ENCODE measurements around the gene PRDM2. TPM values are rescaled to one million over a fixed set of nuclear protein-coding genes. Genes with fewer than 3 reads are reported as not detected.

PRDM2 gene
- total and polyA plus RNA-seq, 2 donors = 19.4 to 25.5 TPM

DNA sequence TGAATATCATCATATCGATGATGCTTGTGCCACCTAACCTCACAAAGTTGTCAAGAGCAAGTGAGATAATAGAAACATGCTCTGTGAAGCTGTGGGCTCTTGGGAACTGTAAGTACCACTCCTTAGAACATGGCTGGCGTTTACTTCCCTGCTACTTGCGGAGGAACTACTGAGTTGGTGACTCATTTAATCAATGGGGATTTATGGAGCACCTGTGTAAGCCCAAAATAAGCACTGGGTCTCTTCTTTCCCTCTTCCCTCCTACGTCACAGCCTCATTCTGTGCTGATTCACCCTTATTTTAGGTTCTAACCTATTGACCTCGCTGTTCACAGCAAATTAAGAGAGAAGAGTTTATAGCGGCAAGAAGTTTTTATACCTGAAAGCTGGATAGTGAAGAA lies 52.9 kb downstream of the PRDM2 start:
- 96% methylated on average over 6 of the region's 6 CpGs for WGBS
- no peaks in the 10 kb centered on the region for H3K9me3 ChIP-seq (ENCODE audit: control insufficient read depth in 2 of 2, insufficient read depth in 1 of 2, low read length in 1 of 2)
- peaks cover 4 to 12% of the 10 kb centered on the region in 2 donors for H3K36me3 ChIP-seq (ENCODE audit: control insufficient read depth in 2 of 2, insufficient read depth in 2 of 2, low read length in 1 of 2)
- H3K27ac ChIP-seq (ENCODE audit: low read depth in 1 of 2, low read length in 1 of 2) = no peak overlapping the region
- peaks cover 3 to 5% of the 10 kb centered on the region in 2 donors for H3K4me1 ChIP-seq (ENCODE audit: control insufficient read depth in 2 of 2, insufficient read depth in 2 of 2, low read length in 2 of 2)
- no peak overlapping the region for H3K4me3 ChIP-seq (ENCODE audit: low read length in 2 of 2)
- H3K27me3 ChIP-seq (ENCODE audit: control insufficient read depth in 2 of 2, insufficient read depth in 1 of 2, low read length in 1 of 2) = no peaks in the 10 kb centered on the region
- DNase-seq (ENCODE audit: low read depth in 6 of 9, low spot score in 9 of 9) = no peak

DNA sequence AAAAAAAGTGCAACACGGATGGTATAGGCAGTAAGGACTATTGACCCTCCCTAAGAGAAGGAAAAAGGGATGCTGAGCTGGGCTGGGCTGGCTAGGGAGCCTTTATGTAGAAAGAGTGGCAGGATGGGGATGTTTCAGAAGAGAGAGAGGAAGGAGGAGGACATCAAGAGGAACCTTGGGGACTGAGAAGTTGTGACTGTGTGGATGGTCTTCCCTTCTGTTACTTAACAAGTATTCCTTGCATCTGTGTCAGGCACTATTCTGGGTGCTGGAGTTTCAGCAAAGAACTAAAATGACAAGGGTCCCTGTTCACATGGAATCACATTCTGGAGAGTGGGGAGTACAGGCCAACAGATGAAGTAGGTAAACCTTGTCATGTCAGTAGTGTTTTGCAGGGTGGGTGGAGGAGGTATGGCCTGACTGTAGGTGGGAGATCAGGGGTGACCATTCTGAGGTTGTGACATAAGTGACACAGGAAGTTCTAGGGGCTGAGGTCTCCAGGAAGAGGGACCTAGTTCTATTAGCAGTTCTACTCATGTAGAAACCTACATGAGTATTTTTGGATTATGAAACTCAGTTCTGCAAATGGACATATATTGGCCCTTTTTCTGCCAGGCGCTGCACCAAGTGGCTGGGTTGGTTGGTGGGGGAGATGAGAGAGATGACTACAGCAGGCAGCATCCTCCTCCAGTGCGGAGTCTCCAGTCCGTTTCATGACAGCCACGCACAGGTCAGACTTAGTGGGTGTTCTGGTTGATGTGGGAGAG lies 53.8 kb downstream of the PRDM2 start:
- whole genome bisulfite sequencing = 83% methylated on average over 5 of the region's 5 CpGs
- Histone ChIP-seq H3K27me3 (ENCODE audit: control insufficient read depth in 2 of 2, insufficient read depth in 1 of 2, low read length in 1 of 2) (no peaks in the 10 kb centered on the region), H3K36me3 (ENCODE audit: control insufficient read depth in 2 of 2, insufficient read depth in 2 of 2, low read length in 1 of 2) (peaks cover 4 to 12% of the 10 kb centered on the region in 2 donors), H3K9me3 (ENCODE audit: control insufficient read depth in 2 of 2, insufficient read depth in 1 of 2, low read length in 1 of 2) (no peaks in the 10 kb centered on the region), H3K27ac (ENCODE audit: low read depth in 1 of 2, low read length in 1 of 2) (no peak overlapping the region), H3K4me1 (ENCODE audit: control insufficient read depth in 2 of 2, insufficient read depth in 2 of 2, low read length in 2 of 2) (peaks cover 0 to under 1% of the 10 kb centered on the region in 2 donors), H3K4me3 (ENCODE audit: low read length in 2 of 2) (no peak overlapping the region)
- DNase-seq (ENCODE audit: low read depth in 6 of 9, low spot score in 9 of 9) = no peak

DNA sequence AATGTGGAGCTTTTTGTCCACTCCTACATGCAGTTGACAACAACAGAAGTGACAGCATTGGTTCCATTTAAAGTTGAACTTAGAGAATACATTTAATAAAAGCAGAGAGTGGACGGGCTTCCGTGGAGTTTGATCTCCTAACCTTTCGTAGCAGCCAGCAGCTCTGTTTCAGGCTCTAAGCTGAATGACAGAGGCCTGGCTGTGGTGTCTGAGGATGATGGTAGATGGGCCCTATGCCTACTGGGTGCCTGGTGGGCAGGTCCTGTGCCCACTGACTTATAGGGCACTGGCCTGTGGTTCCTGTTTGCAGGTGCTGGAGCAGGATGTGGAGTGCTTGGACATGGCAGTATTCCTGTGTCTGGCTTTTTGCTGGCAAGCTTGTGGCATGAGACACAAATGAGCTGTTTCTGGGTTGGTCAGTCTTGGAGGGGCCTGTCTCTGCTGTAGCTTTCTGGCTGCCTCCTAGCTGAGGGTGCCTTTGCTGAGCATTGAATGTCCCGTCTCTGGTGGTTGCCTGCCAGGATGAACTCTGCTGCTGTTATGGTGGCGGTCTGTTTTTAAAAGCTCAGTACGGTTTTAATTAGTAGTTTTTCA lies 54.6 kb downstream of the PRDM2 start:
- H3K4me1 ChIP-seq (ENCODE audit: control insufficient read depth in 2 of 2, insufficient read depth in 2 of 2, low read length in 2 of 2) = no peaks in the 10 kb centered on the region
- DNase-seq (ENCODE audit: low read depth in 6 of 9, low spot score in 9 of 9) = no peak
- peaks cover 4 to 12% of the 10 kb centered on the region in 2 donors for H3K36me3 ChIP-seq (ENCODE audit: control insufficient read depth in 2 of 2, insufficient read depth in 2 of 2, low read length in 1 of 2)
- no peaks in the 10 kb centered on the region for H3K9me3 ChIP-seq (ENCODE audit: control insufficient read depth in 2 of 2, insufficient read depth in 1 of 2, low read length in 1 of 2)
- no peak overlapping the region for H3K4me3 ChIP-seq (ENCODE audit: low read length in 2 of 2)
- no peak overlapping the region for H3K27ac ChIP-seq (ENCODE audit: low read depth in 1 of 2, low read length in 1 of 2)
- no peaks in the 10 kb centered on the region for H3K27me3 ChIP-seq (ENCODE audit: control insufficient read depth in 2 of 2, insufficient read depth in 1 of 2, low read length in 1 of 2)
- 98% methylated on average over 6 of the region's 6 CpGs for WGBS

DNA sequence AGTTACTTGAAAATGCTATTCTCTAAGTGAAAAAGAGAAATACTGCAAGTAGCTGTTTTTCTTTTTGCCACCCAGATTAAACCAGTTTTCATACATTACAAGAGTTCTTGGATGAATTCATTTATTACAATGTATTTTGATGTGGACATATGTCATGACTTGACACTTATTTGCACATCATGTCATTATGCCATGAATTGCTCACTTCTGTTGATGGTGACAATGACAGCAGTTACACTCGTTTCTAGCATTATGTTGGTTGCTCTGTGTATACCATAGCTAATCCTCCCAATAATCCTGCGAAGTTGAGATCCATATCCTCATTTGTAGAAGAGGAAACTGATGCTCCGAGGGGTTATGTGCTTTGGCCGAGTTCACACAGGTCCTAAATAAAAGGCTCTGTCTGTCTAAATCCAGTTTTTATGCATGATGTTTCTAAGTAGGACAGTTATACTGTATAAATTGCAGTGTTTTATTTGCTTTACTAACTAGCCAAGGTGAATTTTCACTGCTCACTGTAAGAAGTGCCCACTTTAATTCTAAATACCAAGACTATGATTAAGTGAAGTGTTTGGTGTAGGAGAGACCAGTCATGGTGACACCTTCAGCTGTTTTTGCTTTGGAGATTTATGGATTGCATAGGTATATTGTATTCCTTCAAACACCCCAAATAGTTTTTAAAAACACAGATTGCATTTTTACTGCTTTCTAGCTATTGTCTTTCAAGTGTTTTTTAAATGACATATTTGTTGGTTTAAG lies 56.7 kb downstream of the PRDM2 start:
- DNase-seq (ENCODE audit: low read depth in 6 of 9, low spot score in 9 of 9) = no peak
- Histone ChIP-seq H3K4me3 (ENCODE audit: low read length in 2 of 2) (no peak overlapping the region), H3K27me3 (ENCODE audit: control insufficient read depth in 2 of 2, insufficient read depth in 1 of 2, low read length in 1 of 2) (no peaks in the 10 kb centered on the region), H3K4me1 (ENCODE audit: control insufficient read depth in 2 of 2, insufficient read depth in 2 of 2, low read length in 2 of 2) (no peaks in the 10 kb centered on the region), H3K9me3 (ENCODE audit: control insufficient read depth in 2 of 2, insufficient read depth in 1 of 2, low read length in 1 of 2) (no peaks in the 10 kb centered on the region), H3K36me3 (ENCODE audit: control insufficient read depth in 2 of 2, insufficient read depth in 2 of 2, low read length in 1 of 2) (peaks cover 4 to 12% of the 10 kb centered on the region in 2 donors), H3K27ac (ENCODE audit: low read depth in 1 of 2, low read length in 1 of 2) (no peak overlapping the region)
- 92% methylated on average over 4 of the region's 4 CpGs for WGBS

DNA sequence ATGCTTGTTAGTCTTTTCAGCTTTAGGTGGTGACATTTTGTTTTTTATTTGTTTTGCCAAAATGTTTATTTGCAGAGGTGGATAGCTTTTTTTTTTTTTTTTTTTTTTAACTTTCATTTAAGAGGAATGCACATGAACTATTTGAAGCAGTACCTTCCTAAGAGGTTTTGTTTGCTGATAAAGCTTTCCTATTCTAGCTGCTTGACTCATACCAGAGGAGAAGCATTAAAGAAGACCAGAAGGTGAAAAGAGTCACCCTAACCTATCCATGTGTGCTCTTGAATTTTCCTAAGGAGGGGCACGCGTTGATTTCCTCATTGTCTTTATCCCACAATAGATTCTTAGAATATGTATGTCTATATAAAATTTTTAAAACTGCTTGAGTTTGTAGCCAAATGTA lies 57.7 kb downstream of the PRDM2 start:
- 96% methylated on average over 2 of the region's 2 CpGs for WGBS

DNA sequence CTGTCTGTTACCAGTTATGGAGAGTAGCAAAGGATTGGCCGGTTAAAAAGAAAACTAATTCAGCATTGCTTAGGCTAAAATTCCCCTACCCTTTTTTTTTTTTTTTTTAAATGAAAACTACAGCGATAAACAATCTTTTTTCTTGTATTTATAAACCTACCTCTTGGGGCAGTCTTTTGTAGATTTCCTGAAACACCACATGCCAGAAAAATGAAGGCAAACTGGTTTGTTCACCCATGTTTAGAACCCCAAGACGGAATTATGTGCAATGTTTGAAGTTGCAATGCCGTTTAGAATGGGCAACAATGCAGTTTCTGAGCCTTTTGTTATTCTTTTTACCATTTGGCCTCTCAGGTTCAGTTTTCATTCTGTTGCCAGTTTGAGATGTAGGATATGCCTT lies 59.1 kb downstream of the PRDM2 start:
- no peak overlapping the region for H3K4me3 ChIP-seq (ENCODE audit: low read length in 2 of 2)
- peak overlapping the region in 1 of 2 donors; percentile 33 for H3K27ac ChIP-seq (ENCODE audit: low read depth in 1 of 2, low read length in 1 of 2)
- no peaks in the 10 kb centered on the region for H3K27me3 ChIP-seq (ENCODE audit: control insufficient read depth in 2 of 2, insufficient read depth in 1 of 2, low read length in 1 of 2)
- no peak for DNase-seq (ENCODE audit: low read depth in 6 of 9, low spot score in 9 of 9)
- H3K9me3 ChIP-seq (ENCODE audit: control insufficient read depth in 2 of 2, insufficient read depth in 1 of 2, low read length in 1 of 2) = no peaks in the 10 kb centered on the region
- H3K36me3 ChIP-seq (ENCODE audit: control insufficient read depth in 2 of 2, insufficient read depth in 2 of 2, low read length in 1 of 2) = peaks cover 4% of the 10 kb centered on the region in 2 donors
- H3K4me1 ChIP-seq (ENCODE audit: control insufficient read depth in 2 of 2, insufficient read depth in 2 of 2, low read length in 2 of 2) = peaks cover 4 to 6% of the 10 kb centered on the region in 2 donors
- 81% methylated on average over 4 of the region's 4 CpGs for WGBS

More for the DNA sequence above, 57.7 kb downstream of the PRDM2 start:
- no peak overlapping the region for H3K4me3 ChIP-seq (ENCODE audit: low read length in 2 of 2)
- no peak for DNase-seq (ENCODE audit: low read depth in 6 of 9, low spot score in 9 of 9)
- H3K9me3 ChIP-seq (ENCODE audit: control insufficient read depth in 2 of 2, insufficient read depth in 1 of 2, low read length in 1 of 2) = no peaks in the 10 kb centered on the region
- H3K27ac ChIP-seq (ENCODE audit: low read depth in 1 of 2, low read length in 1 of 2) = no peak overlapping the region
- H3K36me3 ChIP-seq (ENCODE audit: control insufficient read depth in 2 of 2, insufficient read depth in 2 of 2, low read length in 1 of 2) = peaks cover 4 to 11% of the 10 kb centered on the region in 2 donors
- H3K4me1 ChIP-seq (ENCODE audit: control insufficient read depth in 2 of 2, insufficient read depth in 2 of 2, low read length in 2 of 2) = peaks cover 1 to 5% of the 10 kb centered on the region in 2 donors
- H3K27me3 ChIP-seq (ENCODE audit: control insufficient read depth in 2 of 2, insufficient read depth in 1 of 2, low read length in 1 of 2) = no peaks in the 10 kb centered on the region

DNA sequence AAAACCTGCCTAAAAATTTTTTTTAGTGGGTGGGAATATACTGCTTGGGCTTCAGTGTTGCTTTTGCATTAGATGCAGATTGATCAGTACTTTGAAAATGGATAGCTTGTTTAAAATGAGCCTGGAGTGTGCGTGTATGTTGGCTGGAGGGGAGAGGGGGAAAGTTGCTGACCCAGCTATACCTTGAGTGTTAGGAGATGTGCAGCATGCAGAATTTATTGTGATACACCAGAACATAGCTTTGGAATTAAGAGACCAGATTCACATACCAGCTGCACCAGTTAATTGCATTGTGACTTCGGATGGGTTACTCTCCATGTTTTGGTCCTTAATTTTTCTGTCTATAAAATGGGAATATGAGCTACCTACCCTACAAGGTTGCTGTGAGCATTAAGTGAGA lies 60.4 kb downstream of the PRDM2 start:
- Histone ChIP-seq H3K4me1 (ENCODE audit: control insufficient read depth in 2 of 2, insufficient read depth in 2 of 2, low read length in 2 of 2) (peaks cover 4 to 6% of the 10 kb centered on the region in 2 donors), H3K27ac (ENCODE audit: low read depth in 1 of 2, low read length in 1 of 2) (no peak overlapping the region), H3K4me3 (ENCODE audit: low read length in 2 of 2) (no peak overlapping the region), H3K36me3 (ENCODE audit: control insufficient read depth in 2 of 2, insufficient read depth in 2 of 2, low read length in 1 of 2) (no peaks in the 10 kb centered on the region), H3K9me3 (ENCODE audit: control insufficient read depth in 2 of 2, insufficient read depth in 1 of 2, low read length in 1 of 2) (no peaks in the 10 kb centered on the region), H3K27me3 (ENCODE audit: control insufficient read depth in 2 of 2, insufficient read depth in 1 of 2, low read length in 1 of 2) (no peaks in the 10 kb centered on the region)
- 97% methylated on average over 2 of the region's 2 CpGs for WGBS
- no peak for DNase-seq (ENCODE audit: low read depth in 6 of 9, low spot score in 9 of 9)

DNA sequence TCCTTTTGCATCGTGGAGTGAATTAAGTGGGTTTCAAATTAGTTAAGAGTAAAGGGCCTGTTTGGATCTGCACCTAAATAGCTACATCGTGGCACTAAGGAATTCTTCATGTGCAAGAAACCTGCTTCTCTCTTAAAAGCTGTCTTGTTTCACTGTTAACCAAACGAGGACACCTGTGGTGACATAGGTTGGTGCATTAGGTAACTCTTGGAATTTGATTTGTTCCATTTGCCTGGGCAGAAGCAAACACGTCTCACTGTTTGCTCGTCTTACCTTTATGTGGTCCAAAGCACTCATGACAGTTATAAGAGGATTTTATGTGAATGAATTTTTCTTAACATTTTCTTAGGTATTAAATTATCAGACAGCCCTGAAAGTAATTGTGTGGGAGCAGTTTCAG lies 60.9 kb downstream of the PRDM2 start:
- Histone ChIP-seq H3K4me1 (ENCODE audit: control insufficient read depth in 2 of 2, insufficient read depth in 2 of 2, low read length in 2 of 2) (peaks cover 4 to 6% of the 10 kb centered on the region in 2 donors), H3K36me3 (ENCODE audit: control insufficient read depth in 2 of 2, insufficient read depth in 2 of 2, low read length in 1 of 2) (no peaks in the 10 kb centered on the region), H3K9me3 (ENCODE audit: control insufficient read depth in 2 of 2, insufficient read depth in 1 of 2, low read length in 1 of 2) (no peaks in the 10 kb centered on the region), H3K4me3 (ENCODE audit: low read length in 2 of 2) (no peak overlapping the region), H3K27ac (ENCODE audit: low read depth in 1 of 2, low read length in 1 of 2) (no peak overlapping the region), H3K27me3 (ENCODE audit: control insufficient read depth in 2 of 2, insufficient read depth in 1 of 2, low read length in 1 of 2) (no peaks in the 10 kb centered on the region)
- DNase-seq (ENCODE audit: low read depth in 6 of 9, low spot score in 9 of 9) = no peak
- 89% methylated on average over 5 of the region's 5 CpGs for WGBS

DNA sequence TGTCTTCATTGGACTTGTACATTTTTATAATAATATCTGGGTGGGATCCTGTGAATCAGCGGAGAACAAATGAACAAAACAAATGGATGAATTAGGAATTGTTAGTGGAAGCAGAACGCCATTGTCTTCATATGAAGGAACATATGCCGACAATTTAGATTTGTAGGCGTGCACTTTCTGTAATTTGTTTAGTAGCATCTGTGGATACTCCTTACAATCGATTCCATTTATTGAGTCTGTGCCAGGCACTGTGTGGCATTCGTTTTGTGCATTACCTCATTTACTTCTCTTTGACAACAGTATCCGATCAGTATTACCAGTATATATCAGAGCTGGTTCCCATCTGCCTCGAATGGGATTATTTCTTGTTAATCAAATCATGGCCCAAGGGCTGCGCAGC lies 61.9 kb downstream of the PRDM2 start:
- 98% methylated on average over 9 of the region's 9 CpGs for WGBS
- Histone ChIP-seq H3K27me3 (ENCODE audit: control insufficient read depth in 2 of 2, insufficient read depth in 1 of 2, low read length in 1 of 2) (no peaks in the 10 kb centered on the region), H3K27ac (ENCODE audit: low read depth in 1 of 2, low read length in 1 of 2) (no peak overlapping the region), H3K36me3 (ENCODE audit: control insufficient read depth in 2 of 2, insufficient read depth in 2 of 2, low read length in 1 of 2) (no peaks in the 10 kb centered on the region), H3K4me3 (ENCODE audit: low read length in 2 of 2) (no peak overlapping the region), H3K4me1 (ENCODE audit: control insufficient read depth in 2 of 2, insufficient read depth in 2 of 2, low read length in 2 of 2) (peaks cover 4 to 6% of the 10 kb centered on the region in 2 donors), H3K9me3 (ENCODE audit: control insufficient read depth in 2 of 2, insufficient read depth in 1 of 2, low read length in 1 of 2) (no peaks in the 10 kb centered on the region)
- DNase-seq (ENCODE audit: low read depth in 6 of 9, low spot score in 9 of 9) = no peak
